GOT3 (cell line): ENCODE data around the gene CD300A.
"Not testable (repeated sequence)": the region's sequence is repeated elsewhere in the genome, so short reads cannot be mapped to it uniquely, and the experiment has no call there.

Experiments used
- DNase-seq: peaks from one replicate; lab custom pipeline; 2025; ENCODE audit warnings: mixed read lengths; lab: John Stamatoyannopoulos, UW

Gene CD300A

GRCh38 chr17:74480290-74480689 lies 13.9 kb downstream of the CD300A start:
- DNase-seq: no peak

GRCh38 chr17:74481621-74482020 lies 15.2 kb downstream of the CD300A start:
- DNase-seq: no peak

- DNase-seq: no peak
Measured at GRCh38 chr17:74484066-74484465, 17.6 kb downstream of the CD300A start.

GRCh38 chr17:74485022-74485743 lies 18.7 kb downstream of the CD300A start:
- no peak for DNase-seq

GRCh38 chr17:74485841-74486240 lies 19.4 kb downstream of the CD300A start:
- DNase-seq: no peak

- DNase-seq: not testable (repeated sequence)
Measured at GRCh38 chr17:74488276-74488675, 21.8 kb downstream of the CD300A start.

- DNase-seq: no peak
Measured at GRCh38 chr17:74490716-74491115, 24.3 kb downstream of the CD300A start.

GRCh38 chr17:74491626-74492025 lies 25.2 kb downstream of the CD300A start:
- DNase-seq: no peak

- no peak for DNase-seq
Measured at GRCh38 chr17:74493331-74493833, 26.9 kb downstream of the CD300A start.

- DNase-seq: no peak
Measured at GRCh38 chr17:74497471-74497870, 31.0 kb downstream of the CD300A start.

- no peak for DNase-seq
Measured at GRCh38 chr17:74499992-74500391, 33.6 kb downstream of the CD300A start.

- no peak for DNase-seq
Measured at GRCh38 chr17:74502861-74503260, 36.4 kb downstream of the CD300A start.

- DNase-seq: not testable (repeated sequence)
Measured at GRCh38 chr17:74503949-74504348, 37.5 kb downstream of the CD300A start.

GRCh38 chr17:74508156-74508555 lies 41.7 kb downstream of the CD300A start:
- DNase-seq: no peak

GRCh38 chr17:74512036-74512435 lies 45.6 kb downstream of the CD300A start:
- DNase-seq: no peak

GRCh38 chr17:74512624-74513091 lies 46.2 kb downstream of the CD300A start:
- DNase-seq: no peak

- DNase-seq: no peak
Measured at GRCh38 chr17:74513987-74514631, 47.7 kb downstream of the CD300A start.

GRCh38 chr17:74514632-74515334 lies 48.3 kb downstream of the CD300A start:
- no peak for DNase-seq

- DNase-seq: no peak
Measured at GRCh38 chr17:74515941-74516340, 49.5 kb downstream of the CD300A start.

GRCh38 chr17:74516561-74517328 lies 50.3 kb downstream of the CD300A start:
- DNase-seq: no peak

- not testable (repeated sequence) for DNase-seq
Measured at GRCh38 chr17:74518413-74518981, 52.1 kb downstream of the CD300A start.
